ENCODE data around the gene TGFB1.

DNA sequence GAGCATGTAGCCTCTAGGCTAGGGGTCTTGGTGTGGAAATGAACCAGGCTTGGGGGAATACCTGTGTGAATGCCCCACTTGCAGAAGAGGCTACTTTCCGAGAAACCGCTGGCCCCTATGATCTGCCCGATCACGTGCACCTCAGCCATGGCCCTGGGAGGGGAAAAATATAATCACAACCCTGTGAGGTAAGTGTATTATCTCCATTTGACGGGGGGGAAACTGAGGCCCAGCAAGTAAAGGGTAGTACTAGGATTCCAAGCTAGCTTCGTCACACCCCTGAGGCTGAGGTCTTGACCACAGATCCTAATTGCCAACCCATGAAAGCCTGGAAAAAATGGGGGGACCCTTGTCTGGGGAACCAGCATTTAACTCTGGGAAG is 9.6 kb upstream of the TGFB1 start:
- TF ChIP-seq, protein P1, sequence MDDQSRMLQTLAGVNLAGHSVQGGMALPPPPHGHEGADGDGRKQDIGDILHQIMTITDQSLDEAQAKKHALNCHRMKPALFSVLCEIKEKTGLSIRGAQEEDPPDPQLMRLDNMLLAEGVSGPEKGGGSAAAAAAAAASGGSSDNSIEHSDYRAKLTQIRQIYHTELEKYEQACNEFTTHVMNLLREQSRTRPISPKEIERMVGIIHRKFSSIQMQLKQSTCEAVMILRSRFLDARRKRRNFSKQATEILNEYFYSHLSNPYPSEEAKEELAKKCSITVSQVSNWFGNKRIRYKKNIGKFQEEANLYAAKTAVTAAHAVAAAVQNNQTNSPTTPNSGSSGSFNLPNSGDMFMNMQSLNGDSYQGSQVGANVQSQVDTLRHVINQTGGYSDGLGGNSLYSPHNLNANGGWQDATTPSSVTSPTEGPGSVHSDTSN (IDR thresholded peaks at IDR 0.05) = no peak
- TF ChIP-seq, protein P2, sequence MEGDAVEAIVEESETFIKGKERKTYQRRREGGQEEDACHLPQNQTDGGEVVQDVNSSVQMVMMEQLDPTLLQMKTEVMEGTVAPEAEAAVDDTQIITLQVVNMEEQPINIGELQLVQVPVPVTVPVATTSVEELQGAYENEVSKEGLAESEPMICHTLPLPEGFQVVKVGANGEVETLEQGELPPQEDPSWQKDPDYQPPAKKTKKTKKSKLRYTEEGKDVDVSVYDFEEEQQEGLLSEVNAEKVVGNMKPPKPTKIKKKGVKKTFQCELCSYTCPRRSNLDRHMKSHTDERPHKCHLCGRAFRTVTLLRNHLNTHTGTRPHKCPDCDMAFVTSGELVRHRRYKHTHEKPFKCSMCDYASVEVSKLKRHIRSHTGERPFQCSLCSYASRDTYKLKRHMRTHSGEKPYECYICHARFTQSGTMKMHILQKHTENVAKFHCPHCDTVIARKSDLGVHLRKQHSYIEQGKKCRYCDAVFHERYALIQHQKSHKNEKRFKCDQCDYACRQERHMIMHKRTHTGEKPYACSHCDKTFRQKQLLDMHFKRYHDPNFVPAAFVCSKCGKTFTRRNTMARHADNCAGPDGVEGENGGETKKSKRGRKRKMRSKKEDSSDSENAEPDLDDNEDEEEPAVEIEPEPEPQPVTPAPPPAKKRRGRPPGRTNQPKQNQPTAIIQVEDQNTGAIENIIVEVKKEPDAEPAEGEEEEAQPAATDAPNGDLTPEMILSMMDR (IDR thresholded peaks at IDR 0.05) = no peak
- no peak for TF ChIP-seq RFX5 (IDR thresholded peaks at IDR 0.05; ENCODE audit: low read length)
- no peak for TF ChIP-seq ELF1 (IDR thresholded peaks at IDR 0.05)
- TF ChIP-seq POLR2AphosphoS5 (IDR thresholded peaks at IDR 0.05; ENCODE audit: low read depth, low read length) = no peak
- no peak for TF ChIP-seq TAF1 (IDR thresholded peaks at IDR 0.05; ENCODE audit: borderline replicate concordance, low read depth, low read length)
- no peak for TF ChIP-seq MXI1 (IDR thresholded peaks at IDR 0.05; ENCODE audit: low read depth, low read length)
- no peak for TF ChIP-seq EP300 (IDR thresholded peaks at IDR 0.05; ENCODE audit: borderline replicate concordance in 1 of 2, low read depth in 1 of 2, low read length in 1 of 2)
- TF ChIP-seq FOXM1 (IDR thresholded peaks at IDR 0.05; ENCODE audit: low read depth) = no peak
- TF ChIP-seq, protein P3, sequence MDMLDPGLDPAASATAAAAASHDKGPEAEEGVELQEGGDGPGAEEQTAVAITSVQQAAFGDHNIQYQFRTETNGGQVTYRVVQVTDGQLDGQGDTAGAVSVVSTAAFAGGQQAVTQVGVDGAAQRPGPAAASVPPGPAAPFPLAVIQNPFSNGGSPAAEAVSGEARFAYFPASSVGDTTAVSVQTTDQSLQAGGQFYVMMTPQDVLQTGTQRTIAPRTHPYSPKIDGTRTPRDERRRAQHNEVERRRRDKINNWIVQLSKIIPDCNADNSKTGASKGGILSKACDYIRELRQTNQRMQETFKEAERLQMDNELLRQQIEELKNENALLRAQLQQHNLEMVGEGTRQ (IDR thresholded peaks at IDR 0.05; ENCODE audit: borderline replicate concordance, low read depth, low read length) = no peak
- TF ChIP-seq JUND (IDR thresholded peaks at IDR 0.05) = no peak
- no peak for TF ChIP-seq NRF1 (IDR thresholded peaks at IDR 0.05; ENCODE audit: low read depth, low read length)
- TF ChIP-seq EZH2phosphoT487 (IDR thresholded peaks at IDR 0.05; ENCODE audit: borderline replicate concordance, low read depth) = no peak

Measured in SK-N-SH (cell line).